GM23248 (cell line): Measurements from ENCODE around the gene KCNJ12. TPM values are rescaled to one million over a fixed set of nuclear protein-coding genes. Genes with fewer than 3 reads are reported as not detected.
A peak's percentile ranks its signal among the peaks of the same experiment; 100 is the strongest.
"Not testable (repeated sequence)": the region's sequence is repeated elsewhere in the genome, so short reads cannot be mapped to it uniquely, and the experiment has no call there.

Experiments used
- DNase-seq: peaks from one replicate; pipeline ENCODE4 v3.0.0-alpha.2; 2015
- H2AFZ ChIP-seq: fragments of 200-600 bp; sonication (generic); 2 replicates; pipeline ENCODE4 v1.6.1; 2016; ENCODE audit warnings: antibody characterized with exemption
- H3F3A ChIP-seq: fragments of 200-600 bp; sonication (generic); 2 replicates; pipeline ENCODE4 v1.6.1; 2016; ENCODE audit warnings: mild to moderate bottlenecking, antibody characterized with exemption, mixed run types; ENCODE audit not compliant: insufficient read depth
- H3K27ac ChIP-seq: fragments of 200-600 bp; sonication (generic); 2 replicates; pipeline ENCODE4 v1.5.1; 2016; ENCODE audit warnings: mild to moderate bottlenecking
- H3K27me3 ChIP-seq: fragments of 200-600 bp; sonication (generic); replicated peaks from 2 replicates; pipeline ENCODE4 v1.6.1; 2016; ENCODE audit warnings: mild to moderate bottlenecking; ENCODE audit not compliant: insufficient read depth
- H3K36me3 ChIP-seq: fragments of 200-600 bp; sonication (generic); 2 replicates; pipeline ENCODE4 v1.6.1; 2016; ENCODE audit warnings: low read depth, mild to moderate bottlenecking
- H3K4me1 ChIP-seq: fragments of 200-600 bp; sonication (generic); 2 replicates; pipeline ENCODE4 v1.6.1; 2016; ENCODE audit warnings: mild to moderate bottlenecking; ENCODE audit not compliant: insufficient read depth
- H3K4me2 ChIP-seq: fragments of 200-600 bp; sonication (generic); one replicate; pipeline ENCODE4 v1.6.1; 2016; ENCODE audit warnings: mild to moderate bottlenecking; ENCODE audit not compliant: unreplicated experiment
- H3K4me3 ChIP-seq: fragments of 200-600 bp; sonication (generic); 2 replicates; pipeline ENCODE4 v1.5.1; 2016; ENCODE audit warnings: mild to moderate bottlenecking
- H3K79me2 ChIP-seq: fragments of 200-600 bp; sonication (generic); 2 replicates; pipeline ENCODE4 v1.6.1; 2016; ENCODE audit warnings: mild to moderate bottlenecking; ENCODE audit not compliant: insufficient read depth
- H3K9ac ChIP-seq: fragments of 200-600 bp; sonication (generic); 2 replicates; pipeline ENCODE4 v1.6.1; 2016; ENCODE audit warnings: mild to moderate bottlenecking
- H3K9me2 ChIP-seq: fragments of 200-600 bp; sonication (generic); 2 replicates; pipeline ENCODE4 v1.6.1; 2016; ENCODE audit warnings: mixed run types, mild to moderate bottlenecking, moderate library complexity; ENCODE audit not compliant: insufficient read depth
- H3K9me3 ChIP-seq: fragments of 200-600 bp; sonication (generic); one replicate; pipeline ENCODE4 v1.6.1; 2017; ENCODE audit warnings: low read depth
- H4K20me1 ChIP-seq: fragments of 200-600 bp; sonication (generic); 2 replicates; pipeline ENCODE4 v1.6.0; 2016; ENCODE audit not compliant: insufficient read depth
- EZH2 ChIP-seq: fragments of 200-600 bp; sonication (generic); IDR thresholded peaks from 2 replicates; pipeline ENCODE4 v1.6.1; 2018; ENCODE audit warnings: antibody characterized with exemption, mild to moderate bottlenecking; ENCODE audit not compliant: insufficient read depth, poor library complexity, severe bottlenecking
- EZH2phosphoT487 ChIP-seq: fragments of 200-600 bp; sonication (generic); IDR thresholded peaks from 2 replicates; pipeline ENCODE4 v1.6.1; 2018; ENCODE audit warnings: antibody characterized with exemption, moderate library complexity, mild to moderate bottlenecking, low read depth; ENCODE audit not compliant: insufficient read depth
- WGBS, 2 experiments: methylation state at CpG; one replicate each; pipeline ENCODE4 v1.1.6; 2015 to 2017; ENCODE audit warnings: low lambda C conversion rate in 2 of 2, low coverage in 1 of 2; ENCODE audit errors: missing lambda C conversion rate in 2 of 2; 5-methylcytosine and 5-hydroxymethylcytosine counted together
- in situ Hi-C: fragments of 300-500 bp; cut with MboI; formaldehyde crosslinking; loops from 2 replicates; pipeline ENCODE4 v1.15.0; 2020
- polyA plus RNA-seq: library from polyadenylated mRNA; unstranded; fragments of >200 nt; fragmentation: Nextera tagmentation; extraction: Ambion mirVana; gene quantifications from 2 replicates; pipeline ENCODE4 v1.2.1, GENCODE V29; 2016
- total RNA-seq: library from RNA; depleted of rRNA; stranded (reverse); fragments of >200 nt; shearing (Covaris generic); gene quantifications from 2 replicates; pipeline ENCODE4 v1.2.3, GENCODE V29; 2014

KCNJ12 gene
- total and polyA plus RNA-seq, 2 experiments from 2014 or later, result 0.29 to 0.54 TPM

DNA sequence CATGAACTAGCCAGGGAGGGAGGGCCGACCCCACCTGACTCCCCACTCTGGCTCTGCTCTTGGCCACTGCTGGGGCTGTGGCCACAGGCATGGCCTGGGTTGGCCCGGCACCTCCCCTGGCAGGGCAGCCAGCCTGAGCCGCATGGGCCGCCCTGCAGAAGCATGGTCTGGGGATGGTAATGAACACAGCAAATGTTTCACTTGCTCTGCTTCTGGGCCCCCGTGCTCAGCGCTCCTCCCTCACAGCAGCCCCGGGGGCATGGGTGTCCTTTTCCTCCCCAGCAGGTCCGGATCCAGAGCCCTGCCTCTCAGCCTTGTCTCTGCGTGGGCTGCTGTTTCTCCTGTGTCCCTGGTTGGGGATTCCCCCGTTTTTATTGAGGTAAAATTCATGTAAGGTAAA lies 30.9 kb upstream of the KCNJ12 start:
- no peak overlapping the region for H3K4me3 ChIP-seq
- no peaks in the 10 kb centered on the region for H3K9me3 ChIP-seq
- no peaks in the 10 kb centered on the region for H3K9me2 ChIP-seq
- TF ChIP-seq EZH2 (no peak), EZH2phosphoT487 (no peak)
- no peaks in the 10 kb centered on the region for H4K20me1 ChIP-seq
- 51 to 57% methylated on average over 9 to 10 of the region's 10 CpGs for WGBS, 2 experiments
- no peaks in the 10 kb centered on the region for H3K4me1 ChIP-seq
- H3K36me3 ChIP-seq, result no peaks in the 10 kb centered on the region
- H3K27me3 ChIP-seq, result no peaks in the 10 kb centered on the region
- H3F3A ChIP-seq, result no peaks in the 10 kb centered on the region
- no peak overlapping the region for H3K4me2 ChIP-seq
- H3K79me2 ChIP-seq, result no peaks in the 10 kb centered on the region
- H3K9ac ChIP-seq, result no peak overlapping the region
- no peak for DNase-seq
- in situ Hi-C loops, result no loop called here
- H2AFZ ChIP-seq, result no peak overlapping the region
- H3K27ac ChIP-seq, result no peak overlapping the region

DNA sequence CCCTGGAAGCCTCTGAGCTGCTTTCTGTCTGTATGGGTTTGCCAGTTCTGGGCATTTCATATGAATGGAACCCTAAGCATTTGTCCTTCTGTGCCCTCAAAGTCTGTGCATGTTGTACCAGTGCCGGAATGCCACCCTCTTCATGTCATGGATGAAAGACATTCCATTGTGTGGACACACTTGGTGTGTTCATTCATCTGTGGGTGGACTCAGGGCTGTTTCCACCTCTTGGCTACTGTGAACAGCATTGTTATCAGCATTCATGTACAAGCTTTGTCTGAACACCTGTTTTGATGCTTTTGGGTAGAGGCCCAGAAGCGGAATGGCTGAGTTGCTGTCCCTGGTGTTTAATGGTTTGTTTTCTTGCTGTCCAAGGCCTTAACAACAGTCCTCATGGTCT lies 30.1 kb upstream of the KCNJ12 start:
- H3K4me1 ChIP-seq, H3K9me3 ChIP-seq, H3K9ac ChIP-seq, H3K4me2 ChIP-seq, H3K27me3 ChIP-seq, H3K4me3 ChIP-seq, H4K20me1 ChIP-seq, H3K79me2 ChIP-seq, in situ Hi-C loops, H3K9me2 ChIP-seq, H3K27ac ChIP-seq, H3F3A ChIP-seq, H2AFZ ChIP-seq, H3K36me3 ChIP-seq, DNase-seq: not testable (repeated sequence)
- no CpG with 5 or more reads among the region's 2 CpGs for WGBS, 2 experiments

DNA sequence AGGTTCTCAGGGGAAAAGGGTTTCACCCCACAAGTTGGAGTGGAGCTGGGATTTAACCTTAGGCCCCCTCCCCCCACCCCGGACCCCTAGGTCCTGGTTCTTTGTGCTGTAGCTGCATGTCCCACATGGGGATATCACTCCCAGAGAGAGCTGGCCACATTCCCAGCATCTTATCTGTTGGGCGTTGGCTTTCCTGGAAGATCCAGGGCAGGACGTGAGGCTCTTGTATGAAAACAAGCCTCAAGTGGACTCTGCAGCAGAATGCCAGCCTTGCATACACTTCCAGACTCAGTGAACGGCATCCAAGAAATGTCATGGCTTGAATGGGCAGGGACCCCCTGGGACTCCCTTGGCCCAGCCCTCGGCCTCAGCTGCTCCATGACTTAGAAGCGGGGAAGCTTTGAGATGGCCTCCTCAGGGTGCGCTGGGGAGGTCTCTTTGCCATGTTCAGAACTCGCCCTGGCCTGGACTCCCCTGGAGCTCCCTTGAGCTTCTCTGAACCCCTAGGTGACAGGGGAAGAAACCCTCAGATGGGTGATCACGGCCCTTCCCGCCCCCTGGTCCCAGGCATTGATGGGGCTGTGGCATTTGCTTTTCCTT lies 29.4 kb upstream of the KCNJ12 start:
- H3K79me2 ChIP-seq, H3K9me3 ChIP-seq, H3K9ac ChIP-seq, DNase-seq, H3K27ac ChIP-seq, H4K20me1 ChIP-seq, H2AFZ ChIP-seq, H3F3A ChIP-seq, H3K27me3 ChIP-seq, H3K4me3 ChIP-seq, H3K4me1 ChIP-seq, H3K9me2 ChIP-seq, H3K4me2 ChIP-seq, in situ Hi-C loops, H3K36me3 ChIP-seq: not testable (repeated sequence)
- 56 to 66% methylated on average over 9 of the region's 10 CpGs for WGBS, 2 experiments

DNA sequence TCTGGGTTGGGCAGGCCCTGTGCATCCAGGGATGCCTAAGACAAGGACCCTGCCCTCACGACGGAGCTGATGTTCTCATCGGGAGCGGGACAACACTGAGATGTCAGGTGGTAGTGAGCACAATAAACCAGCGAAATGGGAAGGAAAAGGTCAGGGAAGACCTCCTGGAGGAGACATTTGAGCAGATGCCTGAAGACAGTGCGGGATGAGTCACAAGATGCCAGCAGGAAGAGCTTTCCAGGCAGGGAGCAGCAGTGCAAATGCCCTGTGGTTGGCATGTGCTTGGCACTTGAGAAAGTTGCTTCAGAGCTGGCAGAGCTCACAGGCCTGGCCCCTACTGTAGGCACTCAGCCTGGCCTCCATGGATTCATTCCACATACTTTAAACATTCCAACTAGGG lies 28.5 kb upstream of the KCNJ12 start:
- H3K27ac ChIP-seq, H3K79me2 ChIP-seq, H3F3A ChIP-seq, H3K27me3 ChIP-seq, H3K9me3 ChIP-seq, H3K9ac ChIP-seq, in situ Hi-C loops, H4K20me1 ChIP-seq, H3K36me3 ChIP-seq, H3K9me2 ChIP-seq, H2AFZ ChIP-seq, H3K4me3 ChIP-seq, H3K4me2 ChIP-seq, DNase-seq, H3K4me1 ChIP-seq: not testable (repeated sequence)
- 32 to 49% methylated on average over 3 to 5 of the region's 6 CpGs for WGBS, 2 experiments

DNA sequence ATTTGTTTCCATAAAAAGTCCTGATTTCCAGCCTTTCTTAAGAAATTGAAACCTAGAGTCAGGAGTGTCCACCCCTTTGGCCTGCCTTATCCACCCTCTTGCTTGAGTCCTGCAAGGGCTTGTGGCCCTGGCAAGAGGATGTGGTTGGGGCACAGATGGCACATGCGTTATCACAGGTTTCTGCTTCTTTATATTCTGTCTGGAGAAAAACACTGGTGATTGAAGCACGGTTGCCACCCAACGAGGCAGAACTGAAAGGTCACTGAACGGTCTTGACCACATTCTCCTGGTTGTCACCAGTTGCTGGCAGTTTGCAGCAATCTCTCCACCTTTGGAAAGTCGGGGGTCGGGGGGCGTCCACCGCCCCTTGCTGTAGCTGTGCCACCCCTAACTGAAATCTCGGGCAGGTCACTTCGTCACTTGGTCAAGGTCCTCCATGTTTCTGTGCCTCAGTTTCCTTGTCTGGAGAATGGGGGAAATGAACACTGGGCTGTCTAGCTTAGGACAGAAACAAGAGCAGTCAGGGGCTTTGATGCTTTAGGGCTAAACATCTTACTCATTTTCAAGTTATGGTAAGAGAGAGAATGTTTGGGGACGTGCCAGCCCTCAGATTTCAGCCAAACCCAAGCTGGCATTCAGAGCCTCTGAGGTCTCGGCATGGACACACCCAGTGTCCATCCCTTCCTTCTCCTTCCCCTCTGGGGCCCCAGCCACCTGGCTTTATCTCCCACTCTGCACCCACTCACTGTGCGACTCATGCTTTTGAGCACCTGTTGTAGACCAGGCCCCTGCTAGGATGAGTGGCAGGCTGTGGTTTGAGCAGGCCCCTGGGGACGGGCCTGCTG lies 27.9 kb upstream of the KCNJ12 start:
- H3K4me1 ChIP-seq, H3K9me2 ChIP-seq, H3F3A ChIP-seq, H3K27me3 ChIP-seq, H3K4me3 ChIP-seq, H4K20me1 ChIP-seq, H3K27ac ChIP-seq, in situ Hi-C loops, H3K4me2 ChIP-seq, H2AFZ ChIP-seq, H3K9ac ChIP-seq, H3K36me3 ChIP-seq, H3K79me2 ChIP-seq, H3K9me3 ChIP-seq: not testable (repeated sequence)
- DNase-seq, result peak; percentile 20
- WGBS, 2 experiments, result 77 to 88% methylated on average over 8 to 9 of the region's 14 CpGs

DNA sequence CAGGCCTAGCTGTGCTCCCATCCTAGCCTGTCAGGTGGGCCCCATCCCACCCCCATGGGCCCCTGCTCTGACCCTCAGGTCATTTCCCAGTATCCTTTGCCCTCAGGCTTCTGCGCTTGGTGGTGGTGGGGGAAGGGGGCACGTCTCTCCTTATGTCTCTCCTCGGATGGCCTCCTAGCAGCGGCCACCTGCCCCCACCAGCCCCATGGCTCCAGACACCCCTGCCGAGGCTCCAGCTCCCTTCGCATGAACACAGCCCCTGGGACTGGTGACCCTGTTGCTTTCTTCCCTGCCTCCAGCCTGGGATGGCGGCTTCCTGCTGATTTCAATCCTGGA lies 27.3 kb upstream of the KCNJ12 start:
- H2AFZ ChIP-seq, DNase-seq, H3K4me1 ChIP-seq, in situ Hi-C loops, H3K9me2 ChIP-seq, H3K4me2 ChIP-seq, H3K9ac ChIP-seq, H3K36me3 ChIP-seq, H3F3A ChIP-seq, H3K79me2 ChIP-seq, H3K9me3 ChIP-seq, H3K4me3 ChIP-seq, H4K20me1 ChIP-seq, H3K27ac ChIP-seq, H3K27me3 ChIP-seq: not testable (repeated sequence)
- 57 to 79% methylated on average over 3 to 6 of the region's 7 CpGs for WGBS, 2 experiments

DNA sequence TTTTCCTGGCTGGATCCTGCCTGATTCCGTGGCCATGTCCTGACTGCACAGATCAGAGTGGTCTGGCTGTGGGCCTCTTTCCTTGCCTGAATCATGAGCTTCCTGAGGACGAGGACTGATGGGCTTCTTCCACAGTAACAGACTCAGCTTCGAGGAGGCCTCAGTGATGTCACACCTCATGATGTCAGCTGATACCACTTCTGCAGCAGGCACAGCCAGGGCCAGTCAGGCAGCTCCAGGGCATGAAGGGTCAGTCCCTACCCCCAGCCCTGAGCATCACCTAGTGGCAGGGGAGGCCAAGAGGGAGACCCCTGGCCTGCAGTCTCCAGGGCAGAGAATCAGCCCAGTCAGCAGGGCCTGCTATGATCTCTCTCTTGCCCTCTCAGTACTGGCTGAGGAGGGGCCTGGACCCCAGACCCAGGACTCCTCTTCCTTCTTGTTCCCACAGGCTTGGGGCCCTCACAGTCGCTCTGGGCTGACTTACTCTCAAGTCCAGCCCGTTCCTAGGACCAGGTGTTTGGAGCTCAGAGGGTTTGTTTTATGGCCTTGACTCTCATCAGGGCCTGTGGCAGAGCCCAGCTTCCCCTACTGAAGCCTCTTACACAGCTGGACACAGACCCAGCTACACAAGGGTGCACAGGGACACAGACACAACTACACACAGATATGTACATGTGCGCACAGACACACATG lies 26.7 kb upstream of the KCNJ12 start:
- H3K79me2 ChIP-seq, H3K36me3 ChIP-seq, H3K4me3 ChIP-seq, H3K27me3 ChIP-seq, H3K4me2 ChIP-seq, H3K9me2 ChIP-seq, H4K20me1 ChIP-seq, H2AFZ ChIP-seq, DNase-seq, H3F3A ChIP-seq, H3K9me3 ChIP-seq, H3K27ac ChIP-seq, H3K9ac ChIP-seq, in situ Hi-C loops, H3K4me1 ChIP-seq: not testable (repeated sequence)
- 62 to 63% methylated on average over 5 of the region's 6 CpGs for WGBS, 2 experiments
